Mucosa of gallbladder (tissue), 1 donor: ENCODE results near the gene ERFE. TPM values are rescaled to one million over a fixed set of nuclear protein-coding genes. Genes with fewer than 3 reads are reported as not detected.

Experiments
- DNase-seq: peaks from one replicate; pipeline ENCODE4 v3.0.0-alpha.2; 2020; ENCODE audit warnings: low spot score
- total RNA-seq: library from RNA; stranded (reverse); gene quantifications from one replicate; pipeline ENCODE4 v1.2.1, GENCODE V29; 2021
- donor health status: DM: no; HTN: no; CAD: no.

Gene ERFE
- total RNA-seq, 1 donor from 2014 or later, result 0.35 TPM

GRCh38 chr2:238126338-238126737, 32.4 kb upstream of the ERFE start:
- DNase-seq, result no peak

- DNase-seq, result no peak
Measured at GRCh38 chr2:238126775-238127164, 32.0 kb upstream of the ERFE start.

DNA sequence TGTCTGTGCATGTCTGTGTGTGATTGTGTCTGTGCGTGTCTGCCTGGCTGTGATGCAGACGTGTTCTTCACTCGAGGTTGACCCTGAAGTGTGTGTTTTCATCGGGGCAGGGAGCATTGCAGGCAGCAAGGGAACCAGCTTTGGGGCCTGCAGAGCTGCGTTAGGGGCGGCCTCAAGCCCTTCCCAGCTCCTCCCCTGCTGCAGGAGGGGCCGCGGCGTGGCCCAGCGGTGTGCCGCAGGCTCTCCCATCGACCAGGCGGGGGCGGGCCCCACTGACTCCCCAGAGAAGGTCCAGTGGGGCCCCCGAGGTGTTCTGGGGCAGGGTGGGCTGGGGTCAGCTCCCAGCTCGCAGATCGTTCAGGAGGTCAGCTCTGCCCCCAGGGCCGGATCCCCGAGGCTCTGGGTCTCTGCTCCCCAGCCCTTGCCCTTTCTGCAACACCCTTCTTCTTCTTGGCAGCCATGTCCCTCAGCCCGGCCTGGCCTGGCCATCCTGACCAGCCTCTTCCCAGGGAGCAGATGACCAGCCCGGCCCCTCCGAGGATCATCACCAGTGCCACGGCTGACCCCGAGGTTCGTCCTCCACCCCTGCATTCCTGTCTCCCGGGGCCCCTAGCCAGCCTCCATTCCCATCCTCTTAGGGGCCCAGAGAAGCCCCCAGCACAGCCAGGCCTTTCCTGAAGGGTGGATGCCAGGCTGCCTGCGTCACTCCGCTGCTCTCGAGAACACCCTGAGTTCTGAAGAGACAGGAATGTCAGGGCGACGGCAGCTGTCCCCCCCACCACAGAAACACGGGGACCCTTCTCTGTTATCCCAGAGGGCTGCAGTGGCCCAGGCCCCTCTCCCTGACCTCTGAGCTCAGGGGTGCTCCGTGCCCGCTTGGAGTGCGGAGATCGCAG, 31.4 kb upstream of the ERFE start:
- no peak for DNase-seq

DNA sequence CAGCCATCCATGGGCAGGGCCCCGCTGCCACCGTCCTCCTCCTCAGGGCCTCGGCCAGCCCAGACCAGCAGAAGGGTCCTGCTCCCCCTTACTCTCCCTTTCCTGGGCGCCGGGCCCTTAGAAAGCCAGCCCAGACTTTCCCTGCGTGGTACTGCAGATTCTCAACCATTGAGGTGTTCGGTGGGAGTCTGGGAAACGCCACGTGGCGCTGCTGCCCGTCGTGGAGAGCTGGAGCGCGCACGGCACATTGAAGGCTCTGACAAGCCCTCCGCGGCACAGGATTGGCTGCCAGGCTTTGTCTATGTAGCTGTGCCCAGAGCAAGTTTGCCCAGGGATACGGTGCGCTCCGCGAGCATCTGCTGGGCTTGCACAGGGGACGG, 30.7 kb upstream of the ERFE start:
- no peak for DNase-seq

DNA sequence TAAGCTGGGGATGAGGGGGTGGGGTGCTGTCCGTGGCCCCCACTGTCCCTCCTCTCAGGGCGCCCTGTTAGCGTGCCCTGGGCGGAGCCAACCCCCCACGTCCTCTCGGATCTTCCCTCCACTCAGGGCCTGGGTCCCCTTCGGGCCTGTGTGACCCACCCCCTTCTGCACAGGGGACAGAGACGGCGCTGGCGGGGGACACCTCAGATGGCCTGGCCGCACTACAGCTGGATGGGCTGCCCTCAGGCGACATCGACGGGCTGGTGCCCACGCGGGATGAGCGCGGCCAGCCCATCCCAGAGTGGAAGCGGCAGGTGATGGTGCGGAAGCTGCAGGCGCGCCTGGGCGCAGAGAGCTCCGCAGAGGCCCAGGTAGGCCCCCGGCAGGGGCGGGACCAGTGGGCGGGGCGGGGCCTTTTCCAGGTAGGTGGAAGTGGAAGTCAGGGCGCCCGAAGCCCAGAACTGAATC, 30.2 kb upstream of the ERFE start:
- DNase-seq, result no peak

DNA sequence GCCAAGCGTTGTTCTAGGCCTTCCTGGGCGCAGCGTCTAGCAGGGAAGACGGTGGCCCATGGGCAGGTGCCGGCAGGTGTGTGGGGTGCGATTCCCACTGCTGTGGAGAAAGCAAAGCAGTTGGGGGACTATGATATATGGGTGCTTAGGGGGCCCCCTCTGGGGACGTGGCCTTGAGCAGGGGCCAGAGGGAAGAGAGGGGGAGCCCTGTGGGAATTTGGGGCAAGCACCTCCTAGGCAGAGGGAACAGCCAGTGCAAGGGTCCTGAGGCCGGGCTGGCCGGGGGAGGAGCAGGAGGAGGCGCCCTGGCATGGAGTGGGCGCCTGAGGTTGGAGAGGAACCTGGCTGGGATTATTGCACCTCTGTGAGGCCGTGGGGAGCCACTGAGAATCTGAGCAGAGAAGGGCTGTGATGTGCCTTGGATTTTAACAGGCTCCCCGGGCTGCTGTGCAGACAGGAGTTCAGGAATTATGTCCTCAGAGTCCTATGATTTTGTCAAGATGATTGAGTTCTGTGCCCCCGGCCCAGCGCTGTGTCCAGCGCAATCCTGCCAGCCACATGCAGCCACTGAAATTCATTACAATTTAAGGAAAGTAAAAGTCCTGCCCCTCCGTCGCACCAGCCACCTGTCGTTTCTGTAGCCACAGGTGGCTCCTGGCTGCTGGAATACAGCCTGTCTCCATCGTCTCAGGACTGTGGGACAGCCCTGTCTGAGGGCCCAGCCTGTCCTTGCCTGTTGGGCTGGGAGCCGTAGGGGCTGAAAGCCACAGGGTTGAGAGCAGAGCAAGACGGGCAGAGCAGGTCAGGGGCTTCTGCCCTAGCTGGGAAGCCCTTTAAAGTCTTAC, 29.4 kb upstream of the ERFE start:
- DNase-seq, result no peak

GRCh38 chr2:238130111-238130695, 28.6 kb upstream of the ERFE start:
- no peak for DNase-seq

GRCh38 chr2:238130696-238131628, 27.8 kb upstream of the ERFE start:
- DNase-seq, result no peak

DNA sequence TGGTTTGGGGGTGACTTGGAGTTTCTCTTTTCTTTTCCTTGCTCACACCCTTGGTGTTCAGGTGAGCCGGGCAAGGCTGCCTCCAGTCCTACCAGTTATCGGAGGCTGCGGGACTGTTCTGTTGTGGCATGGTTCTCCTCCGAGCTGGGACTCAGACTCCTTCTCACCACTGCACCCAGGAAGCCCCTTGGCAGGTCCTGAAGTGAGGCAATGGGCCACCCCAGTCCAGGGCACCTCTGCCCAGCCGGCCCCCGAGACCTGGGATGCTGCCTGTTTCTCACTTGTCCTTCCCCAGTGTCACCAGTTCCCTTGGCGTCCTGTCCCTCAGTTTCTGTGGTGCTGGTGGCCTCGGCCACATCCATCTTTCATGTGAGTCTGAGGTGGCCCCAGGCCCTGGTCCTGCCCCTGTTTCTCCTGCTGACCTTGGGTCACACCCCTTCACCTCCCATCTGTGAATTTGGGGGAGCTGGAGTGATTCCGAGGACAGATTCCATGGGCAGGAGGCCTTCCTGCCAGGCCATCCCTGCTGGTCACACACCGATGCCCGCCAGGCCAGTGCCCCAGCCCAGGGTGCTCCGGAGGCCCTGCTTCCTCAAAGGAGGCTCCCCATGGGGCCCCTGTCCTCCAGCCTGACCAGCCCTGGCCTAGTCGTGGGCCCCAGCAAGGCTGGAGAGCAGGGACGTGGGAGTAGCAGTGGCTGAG, 26.9 kb upstream of the ERFE start:
- no peak for DNase-seq

DNA sequence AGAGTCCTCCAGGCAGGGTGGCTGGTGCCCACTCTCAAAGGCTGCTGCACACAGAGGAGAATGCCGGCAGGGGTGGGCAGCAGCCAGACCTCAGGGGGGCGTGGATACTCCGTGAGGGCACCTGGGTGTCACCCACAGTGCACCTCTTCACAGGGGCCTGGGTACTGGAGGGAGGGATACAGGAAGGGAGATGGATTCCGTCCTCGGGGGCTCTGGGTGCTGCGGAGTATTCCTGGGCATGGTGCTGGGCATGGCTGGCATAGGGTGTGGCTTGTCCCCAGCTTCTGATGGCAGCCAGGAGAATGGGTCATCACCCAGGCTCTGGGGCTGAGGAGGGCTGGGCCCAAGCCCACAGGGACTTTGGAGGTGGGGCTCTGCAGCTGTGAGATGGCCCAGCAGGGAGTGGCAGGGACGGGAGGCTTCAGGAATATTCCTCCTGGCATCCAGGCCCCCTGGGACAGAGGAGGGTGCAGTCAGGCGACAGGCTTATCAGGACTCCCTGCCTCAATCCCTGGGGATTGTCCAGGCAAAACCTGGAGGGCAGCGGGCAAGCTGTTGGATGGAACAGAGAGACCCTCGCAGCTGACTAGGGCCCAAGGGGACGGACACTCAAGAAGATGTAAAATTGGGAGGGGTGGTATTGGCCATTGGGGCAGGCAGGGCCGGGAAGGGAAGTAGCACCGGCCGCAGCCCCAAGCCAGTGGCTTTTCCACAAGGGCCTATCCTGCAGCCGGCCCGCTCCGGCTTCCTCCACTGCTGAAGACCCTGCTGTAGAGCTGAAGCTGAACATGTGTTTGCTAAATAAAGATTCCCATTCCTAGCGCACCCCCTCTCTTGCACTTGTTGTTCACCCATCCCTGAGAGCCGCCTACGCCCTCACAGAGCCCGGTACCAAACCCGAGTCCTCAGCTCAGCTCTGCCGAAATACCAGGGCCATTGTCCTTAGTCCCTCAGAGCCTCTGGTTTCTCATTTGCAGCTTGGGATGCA, 26.0 kb upstream of the ERFE start:
- DNase-seq, result no peak

DNA sequence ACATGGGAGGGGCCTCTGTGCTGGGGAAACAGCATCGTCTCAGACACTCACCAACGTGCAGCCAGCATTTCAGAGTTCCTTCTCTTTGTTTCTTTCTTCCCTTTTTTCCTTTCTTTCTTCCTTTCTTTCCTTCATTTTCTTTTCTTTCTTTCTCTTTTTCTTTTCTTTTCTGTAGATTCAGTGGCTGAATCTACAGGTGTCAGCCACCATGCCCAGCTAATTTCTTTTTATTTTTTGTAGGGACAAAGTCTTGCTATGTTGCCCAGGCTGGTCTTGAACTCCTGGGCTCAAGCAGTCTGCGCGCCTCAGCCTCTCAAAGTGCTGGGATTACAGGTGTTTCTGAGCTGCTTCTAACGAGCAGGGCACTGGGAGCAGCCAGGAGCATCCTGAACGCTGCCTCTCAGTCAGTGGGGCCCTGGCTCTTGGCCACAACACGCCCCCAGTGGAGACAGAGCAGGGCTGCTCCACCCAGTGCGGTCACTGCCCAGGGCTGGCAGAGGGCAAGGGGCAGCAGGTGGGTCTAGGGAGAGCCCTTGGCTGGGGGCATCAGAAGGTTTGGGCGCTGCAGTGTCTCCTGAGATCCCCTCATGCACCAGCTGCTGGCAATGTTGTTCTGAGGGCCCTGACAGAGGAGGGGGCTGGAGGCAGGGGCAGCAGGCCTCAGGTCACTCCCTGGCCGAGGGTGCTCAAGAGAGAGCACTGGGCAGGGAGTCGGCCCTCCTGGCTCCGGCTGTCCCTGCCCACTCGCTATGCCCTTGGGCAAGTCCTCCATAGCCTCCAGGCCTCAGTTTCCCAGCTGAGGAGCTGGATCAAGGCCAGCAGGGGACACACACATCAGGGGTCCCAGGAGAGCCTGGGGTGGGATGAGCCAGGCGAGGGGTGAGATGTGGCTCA, 25.0 kb upstream of the ERFE start:
- no peak for DNase-seq

DNA sequence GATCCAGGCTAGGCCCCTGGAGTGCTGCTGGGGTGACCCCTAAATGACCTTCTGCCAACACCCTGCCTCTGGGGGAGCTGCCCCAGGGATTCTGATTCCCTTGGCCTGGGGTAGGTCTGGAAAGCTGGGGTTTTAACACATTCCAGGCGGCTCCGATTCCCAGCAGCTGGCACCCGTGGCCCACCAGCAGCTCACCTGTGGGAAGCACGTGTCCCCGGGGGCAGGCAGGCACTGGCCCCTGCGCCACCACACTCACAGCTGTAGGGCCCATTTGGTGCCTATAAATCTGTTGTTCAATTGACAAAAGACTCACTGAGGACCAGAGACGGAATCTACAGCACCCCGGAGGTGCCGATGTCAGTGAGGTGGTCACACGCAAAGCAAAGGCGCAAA, 24.4 kb upstream of the ERFE start:
- no peak for DNase-seq

DNA sequence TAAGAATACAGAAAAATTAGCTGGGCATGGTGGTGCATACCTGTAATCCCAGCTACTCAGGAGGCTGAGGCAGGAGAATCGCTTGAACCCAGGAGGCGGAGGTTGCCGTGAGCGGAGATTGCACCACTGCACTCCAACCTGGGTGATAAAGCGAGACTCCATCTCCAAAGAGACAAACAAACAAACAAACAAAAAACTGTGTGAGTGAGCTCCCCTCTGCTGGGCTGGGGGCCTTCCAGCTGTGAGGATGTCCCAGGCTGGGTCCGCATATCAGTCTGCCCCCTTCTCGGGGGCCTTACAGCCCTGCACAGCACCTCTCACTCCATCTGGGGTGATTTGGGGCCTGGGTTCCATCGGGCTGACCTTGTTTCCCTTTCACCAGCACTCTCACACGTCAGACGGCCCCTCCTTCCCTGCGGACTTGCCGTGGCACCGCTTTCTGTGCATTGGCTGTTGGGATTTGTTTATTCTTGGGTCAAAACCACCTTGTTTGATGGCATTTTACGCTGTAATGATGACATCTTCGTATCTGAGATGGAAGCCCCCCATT, 23.1 kb upstream of the ERFE start:
- no peak for DNase-seq

GRCh38 chr2:238136820-238137537, 21.8 kb upstream of the ERFE start:
- DNase-seq, result no peak

DNA sequence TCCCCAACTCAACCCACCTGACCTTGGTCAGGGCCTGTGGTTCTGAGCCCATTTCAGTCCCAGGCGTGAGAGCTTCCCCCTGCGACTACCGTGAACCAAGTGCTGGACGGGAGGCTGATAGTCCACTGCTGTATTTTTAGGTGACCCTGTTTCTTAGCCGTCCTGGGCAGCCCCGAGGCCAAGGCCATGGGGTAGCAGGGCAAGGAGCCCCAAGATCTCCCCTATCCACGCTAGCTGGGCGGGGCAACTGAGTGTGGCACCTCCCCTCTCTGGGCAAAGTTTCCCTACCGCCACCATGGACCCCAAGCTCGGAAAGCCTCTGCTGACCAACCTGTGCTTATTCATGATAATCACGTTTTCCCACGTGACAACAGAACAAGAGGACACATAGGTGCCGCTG, 20.9 kb upstream of the ERFE start:
- no peak for DNase-seq

DNA sequence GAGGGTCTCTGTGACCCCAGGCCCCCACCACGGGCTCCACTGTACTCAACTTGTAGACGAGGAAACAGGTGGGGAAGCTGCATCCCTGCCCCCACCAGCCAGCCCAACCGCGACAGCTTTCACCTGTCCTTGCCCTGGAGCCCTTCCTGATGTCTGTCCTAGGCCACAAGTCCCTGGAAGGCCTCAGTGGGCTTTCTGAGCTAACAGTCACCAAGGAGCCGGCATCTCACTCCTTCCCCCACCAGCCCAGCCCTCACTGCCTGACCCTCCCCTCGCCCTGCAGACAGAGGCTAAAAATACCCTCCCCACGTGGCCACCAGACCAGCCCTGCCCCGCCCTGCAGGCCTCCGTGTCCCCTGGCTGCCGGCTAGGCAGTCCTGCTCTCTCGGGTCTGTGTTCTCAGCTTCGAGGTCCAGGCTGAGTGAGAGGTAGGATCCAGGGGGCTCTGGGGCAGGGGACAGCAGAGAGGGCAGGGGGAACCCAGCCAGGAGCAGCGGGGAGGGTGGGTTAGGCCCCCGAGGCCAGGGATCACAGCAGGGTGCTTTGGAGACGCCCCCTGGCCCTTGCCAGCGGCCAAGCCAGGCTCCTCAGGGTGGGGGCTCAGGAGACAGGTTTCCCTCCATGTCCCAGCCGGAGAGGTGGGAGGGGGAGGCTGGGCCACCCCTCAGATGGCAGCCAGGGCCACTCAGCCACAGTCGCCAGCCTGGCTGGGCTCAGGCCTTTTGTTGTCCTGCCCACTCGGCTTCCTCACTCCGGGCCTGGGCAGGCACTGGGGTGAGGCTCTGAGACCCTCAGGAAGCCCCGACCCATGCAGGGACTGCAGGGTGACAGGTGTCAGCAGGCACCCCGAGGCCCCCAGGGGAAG, 20.2 kb upstream of the ERFE start, which contains the start of gene KLHL30:
Gene KLHL30 (plus strand): TSS at position 338 of the 865 bp plus-strand sequence. CDS start 2,087 bp downstream, outside the sequence.
- DNase-seq, result no peak
